Inflammatory macrophage (primary cell): ENCODE measurements around the gene THTPA.

Experiments
- DNase-seq, 2 donors: peaks; one replicate each; pipeline ENCODE4 v3.0.0-alpha.2; 2020 to 2022
- total RNA-seq, 18 experiments: gene quantifications; one replicate each; lab custom pipeline; 2026; ENCODE audit warnings: mixed read lengths in 6 of 18, inconsistent platforms in 2 of 18; lab: John Stamatoyannopoulos, UW

The THTPA gene, protein sequence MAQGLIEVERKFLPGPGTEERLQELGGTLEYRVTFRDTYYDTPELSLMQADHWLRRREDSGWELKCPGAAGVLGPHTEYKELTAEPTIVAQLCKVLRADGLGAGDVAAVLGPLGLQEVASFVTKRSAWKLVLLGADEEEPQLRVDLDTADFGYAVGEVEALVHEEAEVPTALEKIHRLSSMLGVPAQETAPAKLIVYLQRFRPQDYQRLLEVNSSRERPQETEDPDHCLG
- total RNA-seq: 2.0 to 8.9 (median 4.7) reads per million in 18 experiments

DNA sequence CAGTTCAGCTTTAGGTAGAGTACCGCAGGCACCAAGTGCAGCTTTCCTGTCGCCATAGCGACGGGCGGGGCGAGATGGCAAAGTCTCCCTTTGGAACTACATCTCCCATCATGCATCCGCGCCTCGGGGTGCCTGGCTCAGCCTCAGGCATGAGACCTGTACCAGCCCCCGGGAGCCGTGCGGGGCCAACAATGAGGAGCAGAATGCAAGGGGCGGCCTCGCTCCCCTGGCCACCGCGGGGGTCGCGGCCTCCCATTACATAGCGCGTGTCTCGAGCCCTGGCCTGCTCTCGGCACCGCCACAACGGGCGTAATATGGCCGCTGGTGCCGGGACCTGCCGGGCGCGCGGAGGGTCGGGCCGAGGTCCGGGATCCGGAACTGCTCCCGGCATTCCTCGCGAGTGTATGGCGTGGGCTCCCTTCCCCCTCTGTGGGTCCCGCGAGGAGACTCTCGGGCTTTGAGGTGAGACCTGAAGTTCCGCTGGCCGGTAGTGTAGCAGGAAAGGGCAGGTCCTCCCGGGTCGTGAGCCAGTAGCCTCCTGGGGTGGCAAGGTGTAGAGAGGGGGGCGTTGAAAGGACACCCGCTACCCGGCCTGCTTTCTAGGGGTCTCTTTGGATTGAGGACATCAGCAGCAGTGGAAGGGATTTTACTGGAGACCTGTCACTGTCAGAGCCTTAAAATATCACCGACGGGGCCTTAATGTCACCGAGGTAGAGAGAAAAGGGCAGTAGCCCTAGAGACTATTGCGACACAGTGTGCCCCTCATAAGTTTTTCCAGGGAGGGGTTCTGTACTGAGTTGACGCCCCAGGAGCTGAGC, at the start of gene THTPA:
Gene THTPA (plus strand): TSS at position 390 of the 818 bp plus-strand sequence. CDS start 487 bp downstream, outside the sequence.
- DNase-seq: peak; percentile 89 to 92

DNA sequence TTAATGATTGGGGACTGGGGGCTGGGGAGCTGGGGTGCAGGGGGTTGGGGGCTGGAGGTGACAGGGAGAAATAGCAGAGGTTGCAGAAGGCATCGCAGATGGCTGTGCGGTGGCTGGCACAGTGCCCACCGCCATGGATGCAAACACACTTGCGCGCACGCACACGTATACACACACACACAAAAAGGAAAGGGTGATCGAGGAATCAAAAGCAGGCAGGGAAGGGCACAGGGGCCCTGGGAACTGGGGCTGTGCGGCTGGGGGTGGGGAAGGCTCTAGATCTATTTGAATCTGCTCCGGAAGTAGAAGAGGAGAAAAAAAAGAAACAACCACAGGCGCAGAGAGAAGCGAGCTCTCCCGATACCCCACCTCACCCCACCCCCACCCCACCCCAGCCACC, 43.9 kb upstream of the THTPA start:
- no peak for DNase-seq

DNA sequence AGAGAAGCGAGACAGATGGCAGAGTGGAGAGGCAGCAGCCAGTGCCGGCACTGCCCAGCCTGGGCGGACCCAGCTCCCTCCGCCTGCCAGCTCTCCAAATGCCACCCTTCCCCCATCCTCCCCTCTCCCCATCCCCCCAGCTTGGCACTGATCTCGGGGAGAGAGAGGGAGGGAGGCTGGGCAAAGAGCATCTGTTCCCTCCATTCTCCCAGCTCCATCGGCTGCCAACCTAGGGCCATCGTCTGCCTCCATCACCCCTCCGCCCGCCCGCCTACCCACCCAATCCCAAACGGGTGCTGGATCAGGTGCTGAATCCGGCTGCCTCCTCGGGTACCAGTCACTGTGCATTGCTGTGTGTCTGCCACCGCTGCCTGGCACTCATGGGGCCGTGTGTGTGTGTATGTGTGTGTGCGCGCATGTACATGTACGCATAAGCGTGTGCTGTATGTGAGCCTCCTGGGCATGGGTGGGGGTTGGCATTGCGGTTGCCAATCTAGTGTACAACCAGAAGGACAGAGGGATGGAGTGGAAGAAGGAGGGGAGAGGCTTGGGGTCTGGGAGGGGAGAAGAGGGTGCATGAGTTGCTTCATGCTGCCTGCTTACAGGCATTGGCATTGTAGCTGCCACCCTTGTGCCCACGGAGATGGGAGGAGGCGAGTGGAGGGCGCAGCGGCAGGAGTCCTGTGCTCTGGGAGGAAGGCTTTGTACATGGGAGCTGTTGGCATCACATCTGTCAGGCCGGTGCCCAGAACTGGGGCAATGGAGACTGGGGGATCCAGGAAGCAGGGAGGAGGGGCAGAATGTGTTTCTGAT, 42.9 kb upstream of the THTPA start:
- no peak for DNase-seq

DNA sequence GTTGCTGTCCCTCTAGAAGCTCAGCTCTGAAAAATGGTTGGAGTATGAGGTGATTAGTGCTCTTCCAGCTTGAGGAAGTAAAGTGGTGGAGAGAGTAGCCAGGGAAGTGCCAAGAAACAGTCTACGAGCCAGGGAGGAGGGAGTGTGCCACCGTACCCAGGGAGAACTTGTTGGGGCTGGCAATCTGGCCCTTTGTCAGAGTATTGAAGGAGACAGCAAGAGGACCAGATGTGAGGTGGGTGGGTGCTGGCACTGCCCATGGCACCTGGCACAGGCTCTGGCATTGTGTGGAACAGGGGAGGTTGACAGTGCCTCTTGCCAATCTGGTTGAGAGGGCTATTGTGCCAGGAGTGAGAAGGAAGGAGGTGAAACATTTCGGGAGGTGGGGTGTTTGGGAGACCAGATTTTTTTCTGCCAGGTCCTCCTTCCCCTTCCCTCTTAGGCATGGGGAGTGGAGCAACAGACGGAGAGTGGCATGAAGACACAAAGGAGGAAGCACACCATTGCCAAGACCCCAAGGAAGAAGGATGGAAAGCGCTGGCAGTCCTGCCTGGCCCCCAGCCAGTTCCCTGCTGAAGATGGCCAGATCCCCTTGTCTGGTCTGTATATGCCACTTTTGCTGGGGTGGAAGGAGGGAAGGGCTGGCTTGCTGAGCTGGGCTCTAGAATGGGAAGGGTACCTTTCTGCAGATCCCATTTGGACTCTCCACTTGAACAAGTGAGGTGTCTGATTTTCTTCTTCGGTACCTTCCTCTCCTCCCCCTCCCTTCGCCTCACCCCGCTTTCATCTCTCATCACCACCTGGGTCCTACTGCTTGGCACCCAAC, 42.0 kb upstream of the THTPA start:
- DNase-seq: no peak

DNA sequence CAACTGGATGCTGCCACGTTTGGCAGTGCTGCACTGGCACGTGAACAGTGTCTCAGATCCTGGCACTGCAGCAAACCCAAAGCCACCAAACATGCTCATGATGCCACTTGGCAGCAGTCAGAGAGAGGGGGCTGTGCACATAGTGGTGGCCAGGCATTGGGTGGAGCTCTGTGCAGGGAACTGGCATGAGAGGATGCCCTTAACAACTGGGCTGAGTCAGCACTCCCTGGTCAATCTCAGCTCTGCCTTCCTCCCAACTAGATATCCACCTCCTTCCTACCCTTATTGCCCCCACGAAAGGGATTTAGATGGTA, 41.5 kb upstream of the THTPA start:
- DNase-seq: no peak

DNA sequence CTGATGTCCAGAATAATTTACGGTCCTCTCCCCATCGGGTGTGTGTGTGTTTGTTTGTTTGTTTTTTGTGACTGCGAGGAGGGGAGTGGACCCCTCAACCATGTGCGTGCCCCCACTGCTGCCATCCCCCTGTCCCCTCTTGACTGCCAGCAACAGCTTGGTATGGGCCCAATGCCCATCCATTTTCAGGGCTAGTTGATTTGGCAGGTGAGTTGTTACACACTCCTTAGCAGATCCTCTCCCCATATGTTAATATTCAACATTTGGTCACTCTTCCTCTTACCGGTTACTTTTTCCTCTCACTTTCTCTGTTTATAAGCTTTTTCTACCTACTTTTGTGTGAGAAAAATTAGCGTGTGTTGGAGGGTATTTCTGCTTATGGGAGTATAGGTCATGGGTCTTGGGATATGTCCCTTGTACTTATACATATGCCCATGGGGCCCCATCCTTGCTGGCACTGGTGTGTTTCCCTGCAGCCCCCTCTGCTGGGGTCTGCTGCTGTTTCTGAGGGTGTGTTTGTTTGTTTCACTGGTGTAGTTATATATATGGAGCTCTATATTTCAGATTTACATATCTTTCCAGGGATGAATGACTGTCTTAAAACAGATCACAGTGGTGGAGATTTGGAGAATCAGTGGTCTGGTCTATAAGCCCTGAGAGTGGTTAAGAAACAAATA, 38.3 kb upstream of the THTPA start:
- DNase-seq: no peak

DNA sequence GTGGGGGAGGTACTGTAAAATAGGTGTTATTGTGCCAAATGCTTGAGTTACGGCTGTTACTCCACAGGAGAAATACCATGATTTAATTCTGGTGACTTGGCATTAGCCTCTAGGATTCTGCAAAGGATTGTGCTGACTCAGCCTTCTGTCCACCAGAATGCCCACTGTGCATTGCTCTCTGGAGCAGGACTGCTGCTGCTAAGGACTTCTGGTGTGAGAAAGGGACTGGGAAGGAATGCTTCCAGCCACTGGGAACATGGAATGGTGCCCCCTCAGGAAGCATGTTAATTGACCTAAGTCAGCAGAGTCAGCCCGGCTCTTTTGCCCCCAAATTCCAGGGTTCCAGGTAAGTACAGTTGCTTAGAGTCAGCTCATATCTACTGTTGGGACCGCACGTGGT, 37.4 kb upstream of the THTPA start:
- no peak for DNase-seq

DNA sequence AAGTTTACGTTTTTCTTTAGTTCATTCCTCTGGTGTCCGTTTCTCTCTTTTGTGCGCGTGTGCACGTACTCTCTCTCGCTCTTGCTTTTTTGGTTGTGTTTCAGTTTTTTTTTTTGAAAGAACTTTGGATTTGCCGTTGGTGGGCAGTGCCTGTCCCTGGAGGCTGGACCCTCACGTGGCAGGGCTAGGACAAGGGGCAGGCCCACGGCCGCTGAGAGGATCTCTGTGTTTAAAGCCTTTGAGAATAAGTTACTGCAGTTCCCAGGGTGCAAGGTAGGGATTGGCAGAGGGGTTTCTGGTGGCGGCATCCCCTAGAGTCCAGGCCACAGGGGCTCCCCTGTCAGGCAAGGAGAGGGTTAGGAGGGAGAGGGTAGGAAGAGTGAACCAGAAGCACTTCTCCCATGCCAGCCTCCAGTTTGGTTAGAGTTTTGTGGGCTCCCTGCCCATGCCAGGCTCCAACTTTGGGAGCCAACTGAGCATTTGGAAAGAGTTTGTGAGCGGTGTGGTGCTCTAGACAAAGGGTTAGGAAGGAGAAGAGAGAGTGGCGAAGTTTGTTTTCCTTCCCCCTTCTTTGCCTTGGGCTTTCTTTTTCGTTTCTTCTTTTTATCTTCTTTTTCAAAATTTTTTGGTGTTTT, 35.1 kb upstream of the THTPA start:
- DNase-seq: no peak

DNA sequence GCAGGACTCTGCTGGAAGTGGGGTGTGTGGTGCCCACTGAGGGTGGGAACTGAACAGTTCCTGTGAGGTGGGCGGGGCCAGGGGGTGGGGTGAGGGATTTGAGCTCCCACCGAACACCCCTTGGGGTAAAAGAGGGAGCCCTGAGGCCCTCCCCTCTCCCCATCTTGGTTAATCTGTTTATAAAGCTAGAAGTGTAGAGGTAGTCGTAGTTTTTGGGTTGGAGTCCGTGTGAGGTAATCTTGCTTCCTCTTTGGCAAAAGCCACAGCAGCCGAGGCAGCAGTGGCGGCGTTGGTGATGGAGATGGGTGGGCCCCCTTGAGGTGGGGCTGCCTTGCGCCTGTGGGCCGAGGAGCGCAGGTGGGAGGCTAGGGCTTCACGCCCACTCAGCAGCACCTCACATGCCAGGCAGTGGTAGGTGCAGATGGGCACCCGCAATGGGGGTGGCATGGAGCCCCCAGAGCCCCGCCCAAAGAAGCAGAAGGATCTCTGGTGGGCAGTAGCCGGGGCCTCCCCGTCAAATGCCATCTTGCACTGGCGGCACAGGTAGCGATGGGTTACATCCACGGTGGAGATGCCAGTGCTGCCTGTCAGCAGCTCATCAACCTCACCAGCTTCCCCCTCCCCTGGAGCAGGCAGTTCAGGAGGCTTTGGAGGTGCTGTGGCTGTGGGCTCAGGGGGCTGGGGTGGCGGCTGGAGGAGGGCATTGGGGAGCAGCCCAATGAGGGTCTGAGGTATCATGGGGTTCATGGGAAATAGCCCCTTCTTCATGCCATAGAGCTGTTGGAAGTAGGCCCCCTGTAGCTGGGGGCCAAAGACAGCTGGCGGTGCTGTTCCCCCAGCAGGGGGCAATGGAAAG, 34.1 kb upstream of the THTPA start:
- no peak for DNase-seq

DNA sequence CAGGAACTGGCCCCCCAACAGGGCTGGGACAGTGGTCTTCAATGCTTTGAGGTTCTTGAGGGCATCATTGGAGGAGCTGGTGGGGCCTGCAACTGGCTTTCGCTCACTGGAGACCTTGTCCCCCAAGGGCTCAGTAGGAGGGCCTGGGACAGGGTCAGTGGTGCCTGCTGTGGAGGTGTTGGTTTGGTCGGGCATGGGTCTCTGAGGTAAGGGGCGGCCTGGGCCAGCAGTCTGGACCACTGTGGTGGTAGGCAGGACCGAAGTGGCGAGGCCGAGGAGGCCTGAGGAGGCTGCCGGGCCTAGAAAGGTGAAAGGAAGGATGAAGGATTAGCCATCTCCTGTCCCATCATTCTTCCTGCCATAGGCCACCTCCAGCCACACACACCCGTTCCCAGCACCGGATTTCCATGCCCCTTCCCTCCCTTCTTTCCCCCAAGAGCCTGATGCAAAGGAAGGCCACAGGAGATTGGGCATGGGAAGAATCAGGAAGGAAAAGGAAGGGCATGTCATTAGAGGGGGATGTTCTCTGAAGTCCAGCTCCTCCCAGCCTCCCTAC, 33.4 kb upstream of the THTPA start:
- no peak for DNase-seq

DNA sequence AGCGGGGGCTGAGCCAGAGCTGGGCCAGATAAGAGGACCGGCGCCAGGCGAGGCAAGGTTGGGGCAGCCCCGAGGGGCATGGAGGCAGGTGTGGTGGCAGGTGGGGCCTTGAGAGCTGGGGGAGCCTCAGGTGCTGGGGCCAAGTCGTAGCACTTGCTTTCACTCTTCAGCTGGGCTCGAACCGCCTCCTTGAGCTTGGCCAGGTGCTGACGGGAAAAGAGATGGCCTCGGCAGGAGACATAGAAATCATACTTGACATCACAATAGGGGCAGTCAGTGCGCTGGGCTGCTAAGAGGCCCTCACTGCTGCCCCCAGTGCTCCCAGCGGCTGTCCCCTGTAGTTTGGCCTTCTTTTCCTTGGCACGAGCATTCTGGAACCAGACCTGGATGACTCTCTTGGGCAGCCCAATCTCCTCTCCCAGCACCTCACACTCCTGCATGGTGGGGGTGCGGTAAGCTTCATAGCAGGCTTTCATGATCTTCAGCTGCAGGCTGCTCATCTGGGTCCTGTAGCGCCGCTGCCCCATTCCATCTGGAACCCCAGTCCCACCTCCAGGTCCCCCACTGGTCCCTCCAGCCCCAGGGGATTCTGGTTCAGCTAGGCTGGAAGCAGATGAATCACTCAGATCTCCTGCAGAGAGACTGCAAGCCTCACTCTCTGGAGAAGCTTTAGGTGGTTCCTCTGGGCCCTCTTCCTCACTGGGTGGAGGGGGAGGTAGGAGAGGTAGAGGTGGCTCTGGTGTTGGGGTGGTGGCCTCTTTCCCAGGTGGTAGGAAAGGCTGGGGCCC, 32.6 kb upstream of the THTPA start:
- DNase-seq: no peak

DNA sequence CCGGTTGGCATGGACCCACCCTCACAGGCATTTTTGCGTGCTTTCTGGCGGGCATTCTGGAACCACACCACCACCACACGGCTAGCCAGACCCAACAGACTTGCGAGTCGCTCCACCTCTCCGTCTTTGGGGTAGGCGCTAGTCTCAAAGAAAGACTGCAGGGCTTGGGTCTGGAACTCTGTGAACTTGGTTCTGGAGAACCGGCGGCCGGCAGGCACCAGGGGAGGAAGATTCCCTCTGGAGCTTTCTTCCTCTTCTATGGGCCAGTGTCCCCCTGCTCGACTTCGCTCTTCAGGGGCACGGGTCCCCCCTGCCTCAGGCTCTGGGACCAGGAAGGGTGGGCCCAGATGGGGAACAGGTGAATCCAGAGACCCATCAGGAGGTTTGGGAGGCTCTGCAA, 31.1 kb upstream of the THTPA start:
- no peak for DNase-seq

DNA sequence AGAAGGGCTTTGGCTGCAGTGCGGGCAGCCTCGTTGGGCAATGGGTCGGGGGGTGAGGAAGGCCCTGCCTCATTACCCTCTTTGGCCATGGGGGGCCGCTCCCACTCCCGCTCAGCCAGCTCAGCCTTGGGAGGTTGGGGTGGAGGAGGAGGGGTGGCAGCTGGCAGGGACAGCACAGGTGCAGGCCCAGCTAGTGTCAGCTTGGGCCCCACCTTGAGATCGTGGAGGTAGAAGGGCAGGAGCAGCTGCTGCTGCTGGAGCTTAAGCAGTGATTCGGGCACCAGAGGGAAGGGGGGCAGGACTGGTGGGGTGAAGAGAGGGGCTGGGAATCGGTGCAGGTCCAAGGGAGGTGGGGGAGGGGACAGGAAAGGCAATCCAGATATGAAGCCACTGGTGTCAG, 30.5 kb upstream of the THTPA start:
- no peak for DNase-seq

DNA sequence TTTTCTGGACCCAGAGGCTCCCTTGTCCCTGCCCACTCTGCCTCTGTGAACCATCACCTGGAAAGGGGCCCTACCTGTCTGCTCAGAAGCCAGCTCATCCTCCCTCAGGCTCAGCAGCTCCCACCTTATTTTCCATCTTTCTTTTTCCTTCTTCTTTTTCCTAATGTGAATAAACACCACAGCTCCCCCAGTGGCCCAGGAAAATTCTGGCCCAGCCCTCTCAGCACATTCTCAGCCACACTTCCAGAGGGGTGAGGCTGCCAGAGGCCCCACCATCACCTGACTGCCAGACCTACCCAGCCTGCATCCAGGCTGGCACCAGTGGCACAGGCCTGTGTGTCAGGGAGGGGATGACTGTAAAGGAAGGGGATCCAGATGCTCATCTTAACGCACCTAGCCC, 27.5 kb upstream of the THTPA start:
- DNase-seq: no peak

DNA sequence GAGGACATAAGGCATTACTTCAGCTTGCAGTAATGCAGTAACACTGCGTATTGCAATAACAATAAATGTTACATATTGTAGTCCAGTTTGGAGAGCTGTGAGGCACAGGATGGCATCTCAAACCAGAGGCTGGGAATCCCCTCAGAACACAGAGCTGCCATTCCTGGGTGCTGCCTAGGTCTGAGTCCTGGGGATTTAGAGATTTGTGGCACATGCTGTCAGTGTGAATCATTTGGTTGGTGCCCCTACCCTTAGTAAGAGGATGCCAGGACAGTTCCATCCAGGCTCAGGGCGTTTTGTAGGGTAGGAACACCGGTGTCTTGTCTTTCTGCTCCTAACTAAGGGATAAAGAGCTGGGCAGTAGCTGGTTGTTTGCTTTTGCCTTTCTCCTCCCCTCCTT, 27.1 kb upstream of the THTPA start:
- DNase-seq: no peak

DNA sequence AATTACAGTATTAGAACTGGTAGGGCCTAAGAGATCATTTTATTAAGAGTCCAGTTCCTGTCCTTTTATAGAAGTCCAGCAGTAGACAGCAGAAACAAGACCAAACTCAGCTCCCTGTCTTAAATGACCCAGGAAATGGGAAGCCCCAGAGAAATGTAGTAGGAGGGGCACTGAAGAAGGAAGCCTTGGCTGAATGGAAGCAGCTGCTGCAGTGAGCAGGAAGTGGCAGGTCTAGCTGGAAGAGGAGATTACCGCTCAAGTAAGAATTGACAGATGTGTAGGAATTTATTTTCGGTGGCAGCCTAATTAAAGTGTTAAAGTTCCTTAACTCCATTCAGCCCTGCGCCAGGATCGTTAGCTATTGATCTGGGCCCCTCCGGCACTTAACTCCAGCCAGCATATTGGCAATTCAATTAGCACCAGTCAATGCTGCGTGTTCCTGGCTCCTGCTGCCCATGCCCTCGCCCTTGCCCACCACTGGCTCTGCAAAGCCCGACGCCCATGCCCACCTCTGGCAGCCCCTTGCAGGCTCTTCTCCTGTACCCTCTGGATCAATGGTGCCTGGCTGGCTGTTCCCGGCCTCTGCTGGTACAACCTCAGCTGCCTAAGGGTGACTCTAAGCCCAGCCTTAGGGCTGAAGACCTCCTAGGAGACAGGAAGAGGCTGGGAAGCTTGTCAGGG, 25.6 kb upstream of the THTPA start:
- DNase-seq: peak; percentile 40 to 61

DNA sequence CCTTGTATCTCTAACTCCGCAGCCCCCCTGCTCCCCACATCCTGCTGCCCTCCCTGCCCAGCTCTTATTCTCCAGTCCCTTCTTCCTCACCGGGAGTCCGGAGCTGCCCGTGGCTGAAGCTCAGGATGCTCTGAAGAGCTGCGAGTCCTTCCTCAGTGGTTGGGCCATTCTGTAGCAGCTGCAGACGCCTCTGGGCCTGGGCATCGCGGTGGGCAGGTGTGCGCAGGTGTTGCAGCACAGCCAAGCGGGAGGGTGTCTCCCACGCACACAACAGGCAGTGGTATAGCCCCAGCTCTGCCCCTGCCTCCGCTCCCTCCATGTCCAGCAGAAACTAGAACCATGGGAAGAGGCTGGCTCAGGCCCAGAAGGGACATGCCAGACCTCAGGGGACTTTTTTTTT, 24.7 kb upstream of the THTPA start:
- no peak for DNase-seq

DNA sequence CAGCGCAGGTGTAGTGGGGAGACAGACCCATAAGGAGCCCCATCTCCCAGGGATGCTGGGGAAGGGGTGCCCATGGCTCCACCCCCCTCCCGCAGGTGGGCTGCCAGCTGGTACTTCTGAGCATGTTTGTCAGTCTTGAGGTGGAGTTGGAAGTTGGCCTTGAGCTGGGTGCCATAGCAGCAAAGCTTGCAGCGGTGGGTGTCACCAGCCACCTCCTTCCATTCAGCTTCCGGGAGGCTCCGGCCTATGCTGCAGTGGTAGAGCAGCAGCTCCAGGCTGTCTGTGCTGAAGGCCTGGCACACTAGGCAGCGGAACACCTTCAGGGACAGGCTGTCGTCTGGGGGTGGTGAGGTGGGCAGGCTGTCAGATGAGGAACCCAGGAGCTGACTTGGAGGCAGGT, 23.4 kb upstream of the THTPA start:
- no peak for DNase-seq
